K562 (cell line): ENCODE data around the gene EFCAB5. TPM values are rescaled to one million over a fixed set of nuclear protein-coding genes. Genes with fewer than 3 reads are reported as not detected.

ENCODE experiments used
- CBX2 ChIP-seq: fragments of 200-600 bp; sonication (generic); IDR thresholded peaks from one replicate; pipeline ENCODE4 v1.6.1; 2012; ENCODE audit warnings: mild to moderate bottlenecking, low read length, inconsistent platforms; ENCODE audit not compliant: insufficient read depth, poor library complexity, severe bottlenecking
- CEBPG ChIP-seq, 3 experiments: fragments of 200-800 bp in 1 of 3; sonication (Bioruptor generic) in 1 of 3; sonication (generic) in 1 of 3; formaldehyde crosslinking in 1 of 3; IDR thresholded peaks in 2 of 3; conservative IDR thresholded peaks in 1 of 3; 2 replicates each; pipeline versions ENCODE4 v1.6.1 to v1.8.0; 2016 to 2022; ENCODE audit warnings: missing compliant biosample characterization in 2 of 3, missing genetic modification characterization in 2 of 3, mild to moderate bottlenecking in 1 of 3, missing genetic modification reagents in 1 of 3
- KLF1 ChIP-seq: fragments of 450-650 bp; IDR thresholded peaks from 2 replicates; pipeline ENCODE4 v1.6.1; 2016; ENCODE audit warnings: missing genetic modification characterization, missing compliant biosample characterization
- MAZ ChIP-seq, 2 experiments: fragments of 450-650 bp in 1 of 2; sonication (generic) in 1 of 2; formaldehyde crosslinking; IDR thresholded peaks in 1 of 2; conservative IDR thresholded peaks in 1 of 2; 2 replicates each; pipeline versions ENCODE4 v1.4.0 to v1.5.0; 2020; ENCODE audit warnings: mild to moderate bottlenecking in 1 of 2, missing genetic modification reagents in 1 of 2
- MIER1 ChIP-seq: fragments of 450-650 bp; IDR thresholded peaks from 2 replicates; pipeline ENCODE4 v1.6.1; 2016; ENCODE audit warnings: antibody characterized with exemption, mild to moderate bottlenecking, low read depth
- MTF1 ChIP-seq: fragments of 250-450 bp; sonication (Bioruptor Pico); IDR thresholded peaks from 2 replicates; pipeline ENCODE4 v1.9.0; 2021; ENCODE audit warnings: moderate library complexity, mild to moderate bottlenecking, inconsistent platforms, borderline replicate concordance
- RBM15 ChIP-seq: fragments of 200-400 bp; formaldehyde crosslinking; IDR thresholded peaks from 2 replicates; pipeline ENCODE4 v1.6.1; 2018; ENCODE audit warnings: mild to moderate bottlenecking, low read length, moderate library complexity; ENCODE audit not compliant: insufficient read depth
- SRSF7 ChIP-seq: fragments of 200-400 bp; formaldehyde crosslinking; optimal IDR thresholded peaks from 2 replicates; pipeline ENCODE3; 2017; ENCODE audit warnings: mild to moderate bottlenecking, low read depth, low read length
- STAG1 ChIP-seq: sonication (generic); formaldehyde crosslinking; IDR thresholded peaks from 2 replicates; pipeline ENCODE4 v1.5.0; 2020; ENCODE audit warnings: missing genetic modification reagents, borderline replicate concordance
- ZC3H11A ChIP-seq: IDR thresholded peaks from 2 replicates; pipeline ENCODE4 v1.6.1; 2012; ENCODE audit warnings: low read depth, low read length, improper control_type of control experiment
- ZNF12 ChIP-seq: sonication (generic); formaldehyde crosslinking; IDR thresholded peaks from 2 replicates; pipeline ENCODE4 v1.4.0; 2020; ENCODE audit warnings: mild to moderate bottlenecking, missing genetic modification reagents
- ZNF121 ChIP-seq: sonication (generic); formaldehyde crosslinking; conservative IDR thresholded peaks from 2 replicates; pipeline ENCODE4 v1.8.0; 2022; ENCODE audit warnings: missing genetic modification reagents
- ZNF609 ChIP-seq: sonication (generic); formaldehyde crosslinking; IDR thresholded peaks from 2 replicates; pipeline ENCODE4 v1.8.1; 2023; ENCODE audit warnings: missing genetic modification reagents, mild to moderate bottlenecking, borderline replicate concordance
- ZNF75A ChIP-seq: fragments of 450-650 bp; formaldehyde crosslinking; IDR thresholded peaks from 2 replicates; pipeline ENCODE4 v1.4.0; 2020; ENCODE audit warnings: mild to moderate bottlenecking
- polyA plus RNA-seq, 8 experiments: library from polyadenylated mRNA; depleted of rRNA in 4 of 8; stranded (reverse) in 5 of 8; unstranded in 3 of 8; fragments of >200 nt; fragmentation: Nextera tagmentation in 2 of 8; fragmentation: Illumina TruSeq in 1 of 8; extraction: Ambion mirVana in 2 of 8; extraction: Trizol in 1 of 8; gene quantifications; 2 replicates each; pipeline versions ENCODE4 v1.2.1 to v1.2.3, GENCODE V29; 2011 to 2014; ENCODE audit warnings: inconsistent platforms in 1 of 8, missing spikeins in 1 of 8
- total RNA-seq, 7 experiments: library from RNA; depleted of rRNA in 6 of 7; stranded (reverse); fragments of >200 nt in 6 of 7; fragmentation: Illumina TruSeq in 2 of 7; extraction: Trizol in 2 of 7; gene quantifications; 2 replicates each; pipeline versions ENCODE4 v1.2.1 to v1.2.3, GENCODE V29; 2011 to 2021; ENCODE audit warnings: low replicate concordance in 1 of 7
- TF ChIP-seq, protein P1 (sequence below): sonication (generic); formaldehyde crosslinking; IDR thresholded peaks from 2 replicates; pipeline ENCODE4 v1.8.0; 2022; ENCODE audit warnings: mild to moderate bottlenecking, missing genetic modification reagents, borderline replicate concordance
- TF ChIP-seq, protein P2 (sequence below): fragments of 450-650 bp; IDR thresholded peaks from one replicate; pipeline ENCODE4 v1.6.1; 2018; ENCODE audit warnings: mild to moderate bottlenecking, moderate library complexity; ENCODE audit not compliant: partially characterized antibody

The EFCAB5 gene
- total and polyA plus RNA-seq, 9 of the 15 experiments (the other 6 are each of a cell fraction or from before 2014, with no cell fraction given) = 0.06 to 0.11 TPM; not detected in 7

GRCh38 chr17:30104575-30105339 lies 163.3 kb downstream of the EFCAB5 start (continued):
- TF ChIP-seq RBM15 = no peak
- no peak for TF ChIP-seq MTF1 (CRISPR knock-in tag)
- TF ChIP-seq, protein P1, sequence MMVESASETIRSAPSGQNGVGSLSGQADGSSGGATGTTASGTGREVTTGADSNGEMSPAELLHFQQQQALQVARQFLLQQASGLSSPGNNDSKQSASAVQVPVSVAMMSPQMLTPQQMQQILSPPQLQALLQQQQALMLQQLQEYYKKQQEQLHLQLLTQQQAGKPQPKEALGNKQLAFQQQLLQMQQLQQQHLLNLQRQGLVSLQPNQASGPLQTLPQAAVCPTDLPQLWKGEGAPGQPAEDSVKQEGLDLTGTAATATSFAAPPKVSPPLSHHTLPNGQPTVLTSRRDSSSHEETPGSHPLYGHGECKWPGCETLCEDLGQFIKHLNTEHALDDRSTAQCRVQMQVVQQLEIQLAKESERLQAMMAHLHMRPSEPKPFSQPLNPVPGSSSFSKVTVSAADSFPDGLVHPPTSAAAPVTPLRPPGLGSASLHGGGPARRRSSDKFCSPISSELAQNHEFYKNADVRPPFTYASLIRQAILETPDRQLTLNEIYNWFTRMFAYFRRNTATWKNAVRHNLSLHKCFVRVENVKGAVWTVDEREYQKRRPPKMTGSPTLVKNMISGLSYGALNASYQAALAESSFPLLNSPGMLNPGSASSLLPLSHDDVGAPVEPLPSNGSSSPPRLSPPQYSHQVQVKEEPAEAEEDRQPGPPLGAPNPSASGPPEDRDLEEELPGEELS (CRISPR knock-in tag) = no peak
- no peak for TF ChIP-seq MIER1
- TF ChIP-seq ZNF12 (CRISPR knock-in tag) = no peak
- TF ChIP-seq MAZ (CRISPR knock-in tag; conservative IDR thresholded peaks at IDR 0.05 in 1 of 2, IDR thresholded peaks at IDR 0.05 in 1 of 2) = no peak; a peak in 1 of 4 replicates
- no peak for TF ChIP-seq SRSF7
- TF ChIP-seq, protein P2, sequence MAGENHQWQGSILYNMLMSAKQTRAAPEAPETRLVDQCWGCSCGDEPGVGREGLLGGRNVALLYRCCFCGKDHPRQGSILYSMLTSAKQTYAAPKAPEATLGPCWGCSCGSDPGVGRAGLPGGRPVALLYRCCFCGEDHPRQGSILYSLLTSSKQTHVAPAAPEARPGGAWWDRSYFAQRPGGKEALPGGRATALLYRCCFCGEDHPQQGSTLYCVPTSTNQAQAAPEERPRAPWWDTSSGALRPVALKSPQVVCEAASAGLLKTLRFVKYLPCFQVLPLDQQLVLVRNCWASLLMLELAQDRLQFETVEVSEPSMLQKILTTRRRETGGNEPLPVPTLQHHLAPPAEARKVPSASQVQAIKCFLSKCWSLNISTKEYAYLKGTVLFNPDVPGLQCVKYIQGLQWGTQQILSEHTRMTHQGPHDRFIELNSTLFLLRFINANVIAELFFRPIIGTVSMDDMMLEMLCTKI = no peak
- no peak for TF ChIP-seq CBX2
- TF ChIP-seq STAG1 (CRISPR knock-in tag) = peak; percentile 53; the same call in 1 of the 2 replicates
- peak; percentile 75; the same call in 1 of the 2 replicates for TF ChIP-seq CEBPG (CRISPR knock-in tag; IDR thresholded peaks at IDR 0.05)
- TF ChIP-seq CEBPG (tag; conservative IDR thresholded peaks at IDR 0.05 in 1 of 2, IDR thresholded peaks at IDR 0.05 in 1 of 2) = peak; percentile 87 to 89
- TF ChIP-seq ZC3H11A = no peak
- TF ChIP-seq KLF1 = no peak
- no peak for TF ChIP-seq ZNF75A (CRISPR knock-in tag)
- TF ChIP-seq ZNF121 = no peak
- TF ChIP-seq ZNF609 (CRISPR knock-in tag) = no peak
